Neural cell (in vitro differentiated cells): ENCODE results near the gene SEMA7A. TPM values are rescaled to one million over a fixed set of nuclear protein-coding genes. Genes with fewer than 3 reads are reported as not detected.

ENCODE experiments used
- H2AFZ ChIP-seq: fragments of 200-600, 300-800 bp; sonication (generic), shearing (Covaris generic); 2 replicates; pipeline ENCODE4 v1.6.0; 2014; ENCODE audit warnings: low read depth, mild to moderate bottlenecking, antibody characterized with exemption, low read length, moderate library complexity
- H3F3A ChIP-seq: fragments of 200-600 bp; shearing (Covaris generic); 2 replicates; pipeline ENCODE4 v1.6.1; 2016; ENCODE audit warnings: mild to moderate bottlenecking, moderate library complexity, mixed read lengths, antibody characterized with exemption, low read length; ENCODE audit not compliant: insufficient read depth, poor library complexity, severe bottlenecking
- H3K27ac ChIP-seq: fragments of 200-600, 300-800 bp; sonication (generic), shearing (Covaris generic); 2 replicates; pipeline ENCODE4 v1.5.1; 2014; ENCODE audit warnings: mild to moderate bottlenecking, low read length, moderate library complexity
- H3K27me3 ChIP-seq: fragments of 300-800, 200-600 bp; sonication (generic), shearing (Covaris generic); 2 replicates; pipeline ENCODE4 v1.6.0; 2014; ENCODE audit warnings: mild to moderate bottlenecking, low read depth, low read length, moderate library complexity; ENCODE audit not compliant: insufficient read depth
- H3K36me3 ChIP-seq: fragments of 300-800, 200-600 bp; sonication (generic), shearing (Covaris generic); 2 replicates; pipeline ENCODE4 v1.5.1; 2014; ENCODE audit warnings: mild to moderate bottlenecking, antibody characterized with exemption, low read length, moderate library complexity; ENCODE audit not compliant: insufficient read depth
- H3K4me2 ChIP-seq: fragments of 300-800, 200-600 bp; sonication (generic), shearing (Covaris generic); 2 replicates; pipeline ENCODE4 v1.6.0; 2014; ENCODE audit warnings: mild to moderate bottlenecking, low read length
- H3K4me3 ChIP-seq: fragments of 300-800, 200-600 bp; sonication (generic), shearing (Covaris generic); 2 replicates; pipeline ENCODE4 v1.5.1; 2014; ENCODE audit warnings: mild to moderate bottlenecking, low read length, moderate library complexity
- H3K79me2 ChIP-seq: fragments of 200-600 bp; shearing (Covaris generic); replicated peaks from 2 replicates; pipeline ENCODE4 v1.6.0; 2014; ENCODE audit warnings: mild to moderate bottlenecking, low read length, moderate library complexity; ENCODE audit not compliant: insufficient read depth
- H3K9ac ChIP-seq: fragments of 300-800, 200-600 bp; sonication (generic), shearing (Covaris generic); 2 replicates; pipeline ENCODE4 v1.6.1; 2016; ENCODE audit warnings: mild to moderate bottlenecking, low read length, mixed read lengths
- H3K9me2 ChIP-seq: fragments of 200-600 bp; shearing (Covaris generic); 2 replicates; pipeline ENCODE4 v1.6.1; 2016; ENCODE audit warnings: mild to moderate bottlenecking, low read length, mixed read lengths; ENCODE audit not compliant: insufficient read depth
- H3K9me3 ChIP-seq: fragments of 200-600, 300-800 bp; sonication (generic), shearing (Covaris generic); 2 replicates; pipeline ENCODE4 v1.6.1; 2016; ENCODE audit warnings: mild to moderate bottlenecking, mixed run types, low read length, moderate library complexity, mixed read lengths
- H4K20me1 ChIP-seq: fragments of 200-600 bp; shearing (Covaris generic); 2 replicates; pipeline ENCODE4 v1.6.1; 2016; ENCODE audit warnings: mild to moderate bottlenecking, mixed run types; ENCODE audit not compliant: insufficient read depth
- CTCF ChIP-seq: fragments of 450-650 bp; IDR thresholded peaks from 2 replicates; pipeline ENCODE4 v1.5.1; 2014; ENCODE audit warnings: antibody characterized with exemption, mild to moderate bottlenecking, moderate library complexity; ENCODE audit not compliant: poor library complexity, severe bottlenecking
- EP300 ChIP-seq: fragments of 450-650 bp; conservative IDR thresholded peaks from 2 replicates; pipeline ENCODE4 v1.6.1; 2014; ENCODE audit warnings: antibody characterized with exemption, mild to moderate bottlenecking, moderate library complexity; ENCODE audit not compliant: poor library complexity, severe bottlenecking
- EZH2 ChIP-seq: fragments of 200-600, 300-800 bp; shearing (Covaris generic), sonication (generic); IDR thresholded peaks from 2 replicates; pipeline ENCODE4 v1.6.1; 2014; ENCODE audit warnings: antibody characterized with exemption, low read length, borderline replicate concordance, mild to moderate bottlenecking; ENCODE audit not compliant: insufficient read depth, poor library complexity, severe bottlenecking
- MXI1 ChIP-seq: fragments of 450-650 bp; conservative IDR thresholded peaks from 2 replicates; pipeline ENCODE4 v1.6.1; 2014; ENCODE audit warnings: antibody characterized with exemption, mild to moderate bottlenecking; ENCODE audit not compliant: poor library complexity, severe bottlenecking
- POLR2AphosphoS5 ChIP-seq: IDR thresholded peaks from 2 replicates; pipeline ENCODE4 v1.6.1; 2012
- RAD21 ChIP-seq: fragments of 450-650 bp; conservative IDR thresholded peaks from 2 replicates; pipeline ENCODE4 v1.6.1; 2014; ENCODE audit warnings: antibody characterized with exemption, mild to moderate bottlenecking, moderate library complexity
- REST ChIP-seq: IDR thresholded peaks from 2 replicates; pipeline ENCODE4 v1.6.1; 2012; ENCODE audit warnings: borderline replicate concordance
- SMC3 ChIP-seq: fragments of 450-650 bp; conservative IDR thresholded peaks from 2 replicates; pipeline ENCODE4 v1.6.1; 2014; ENCODE audit warnings: antibody characterized with exemption, mild to moderate bottlenecking, moderate library complexity; ENCODE audit not compliant: poor library complexity
- TAF1 ChIP-seq: IDR thresholded peaks from 2 replicates; pipeline ENCODE4 v1.6.1; 2012; ENCODE audit warnings: low read depth
- polyA plus RNA-seq: library from polyadenylated mRNA; depleted of rRNA; stranded (reverse); fragments of >200 nt; gene quantifications from 2 replicates; pipeline ENCODE4 v1.2.3, GENCODE V29; 2014

SEMA7A gene
- polyA plus RNA-seq, 1 donor from 2014 or later: 28.8 TPM

- Histone ChIP-seq H3K9ac (no peak overlapping the region), H3F3A (no peaks in the 10 kb centered on the region), H3K27me3 (no peaks in the 10 kb centered on the region), H2AFZ (no peak overlapping the region), H3K9me3 (no peaks in the 10 kb centered on the region), H3K4me2 (no peak overlapping the region), H4K20me1 (no peaks in the 10 kb centered on the region), H3K36me3 (no peaks in the 10 kb centered on the region), H3K27ac (no peak overlapping the region), H3K79me2 (no peaks in the 10 kb centered on the region), H3K9me2 (no peaks in the 10 kb centered on the region), H3K4me3 (no peak overlapping the region)
- TF ChIP-seq SMC3 (no peak), RAD21 (no peak), REST (no peak), TAF1 (no peak), POLR2AphosphoS5 (no peak), EP300 (no peak), EZH2 (no peak), MXI1 (no peak), CTCF (no peak)
Measured at GRCh38 chr15:74410502-74410901, 23.3 kb downstream of the SEMA7A start.

GRCh38 chr15:74409225-74409624, 24.5 kb downstream of the SEMA7A start:
- H3K27me3 ChIP-seq: no peaks in the 10 kb centered on the region
- no peaks in the 10 kb centered on the region for H3F3A ChIP-seq
- H3K9me2 ChIP-seq: no peaks in the 10 kb centered on the region
- H3K4me2 ChIP-seq: no peak overlapping the region
- no peak overlapping the region for H3K9ac ChIP-seq
- H3K79me2 ChIP-seq: no peaks in the 10 kb centered on the region
- no peaks in the 10 kb centered on the region for H3K36me3 ChIP-seq
- H2AFZ ChIP-seq: no peak overlapping the region
- H3K9me3 ChIP-seq: no peaks in the 10 kb centered on the region
- H4K20me1 ChIP-seq: no peaks in the 10 kb centered on the region
- TF ChIP-seq EP300: no peak
- TF ChIP-seq EZH2: no peak
- TF ChIP-seq TAF1: no peak
- no peak for TF ChIP-seq MXI1
- no peak for TF ChIP-seq POLR2AphosphoS5
- no peak for TF ChIP-seq RAD21
- TF ChIP-seq REST: no peak
- TF ChIP-seq SMC3: no peak
- no peak for TF ChIP-seq CTCF
- no peak overlapping the region for H3K27ac ChIP-seq
- no peak overlapping the region for H3K4me3 ChIP-seq
